OCI-LY3 (cell line): ENCODE data around the gene FBXO42.

ENCODE experiments used
- EZH2phosphoT487 ChIP-seq: fragments of 200-600 bp; shearing (Covaris generic); IDR thresholded peaks from 2 replicates; pipeline ENCODE4 v1.6.1; 2018; ENCODE audit warnings: antibody characterized with exemption, mixed run types, low read depth
- TF ChIP-seq, protein P1 (sequence below): fragments of 200-600, 300-600 bp; sonication (generic); IDR thresholded peaks from 2 replicates; pipeline ENCODE4 v1.5.1; 2014; ENCODE audit warnings: antibody characterized with exemption, low read length, low read depth

DNA sequence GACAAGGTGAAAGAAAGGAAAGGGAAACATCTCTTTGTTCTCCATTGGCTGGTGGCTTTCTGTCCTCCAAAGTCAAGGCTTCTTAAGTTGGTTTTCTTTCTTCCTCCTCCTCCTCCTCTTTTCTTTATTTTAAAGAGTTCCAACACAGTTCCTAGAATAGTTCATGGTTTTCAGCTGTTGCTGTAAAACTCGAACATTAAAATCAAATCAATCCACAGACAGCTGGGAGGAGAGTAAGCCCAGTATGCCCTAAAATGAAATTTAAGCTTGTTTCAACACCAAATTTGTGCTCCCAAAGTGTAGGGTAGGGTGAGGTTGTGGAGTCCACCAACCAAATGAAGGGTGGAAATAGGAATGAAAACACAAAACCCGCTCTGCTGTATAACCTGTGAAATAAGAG, 104.8 kb downstream of the FBXO42 start:
- TF ChIP-seq, protein P1, sequence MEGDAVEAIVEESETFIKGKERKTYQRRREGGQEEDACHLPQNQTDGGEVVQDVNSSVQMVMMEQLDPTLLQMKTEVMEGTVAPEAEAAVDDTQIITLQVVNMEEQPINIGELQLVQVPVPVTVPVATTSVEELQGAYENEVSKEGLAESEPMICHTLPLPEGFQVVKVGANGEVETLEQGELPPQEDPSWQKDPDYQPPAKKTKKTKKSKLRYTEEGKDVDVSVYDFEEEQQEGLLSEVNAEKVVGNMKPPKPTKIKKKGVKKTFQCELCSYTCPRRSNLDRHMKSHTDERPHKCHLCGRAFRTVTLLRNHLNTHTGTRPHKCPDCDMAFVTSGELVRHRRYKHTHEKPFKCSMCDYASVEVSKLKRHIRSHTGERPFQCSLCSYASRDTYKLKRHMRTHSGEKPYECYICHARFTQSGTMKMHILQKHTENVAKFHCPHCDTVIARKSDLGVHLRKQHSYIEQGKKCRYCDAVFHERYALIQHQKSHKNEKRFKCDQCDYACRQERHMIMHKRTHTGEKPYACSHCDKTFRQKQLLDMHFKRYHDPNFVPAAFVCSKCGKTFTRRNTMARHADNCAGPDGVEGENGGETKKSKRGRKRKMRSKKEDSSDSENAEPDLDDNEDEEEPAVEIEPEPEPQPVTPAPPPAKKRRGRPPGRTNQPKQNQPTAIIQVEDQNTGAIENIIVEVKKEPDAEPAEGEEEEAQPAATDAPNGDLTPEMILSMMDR = no peak
- TF ChIP-seq EZH2phosphoT487 = no peak
